Stimulated activated CD8-positive, alpha-beta memory T cell treated with anti-CD3 and anti-CD28 coated beads, Interleukin-7, amount 100 ng/mL, for 4 hours (primary cell): Measurements from ENCODE around the gene UTS2.

Experiments
- DNase-seq, 2 donors: peaks; one replicate each; pipeline ENCODE4 v3.0.0-alpha.2; 2020; ENCODE audit warnings: low read depth in 2 of 2

UTS2 gene

GRCh38 chr1:7863756-7864328, 11.0 kb upstream of the UTS2 start:
- no peak for DNase-seq

- no peak for DNase-seq
Measured at GRCh38 chr1:7862211-7863060, 9.6 kb upstream of the UTS2 start.

- DNase-seq, result no peak
Measured at GRCh38 chr1:7861452-7861851, 8.6 kb upstream of the UTS2 start.

- no peak for DNase-seq
Measured at GRCh38 chr1:7860130-7860529, 7.3 kb upstream of the UTS2 start.

DNA sequence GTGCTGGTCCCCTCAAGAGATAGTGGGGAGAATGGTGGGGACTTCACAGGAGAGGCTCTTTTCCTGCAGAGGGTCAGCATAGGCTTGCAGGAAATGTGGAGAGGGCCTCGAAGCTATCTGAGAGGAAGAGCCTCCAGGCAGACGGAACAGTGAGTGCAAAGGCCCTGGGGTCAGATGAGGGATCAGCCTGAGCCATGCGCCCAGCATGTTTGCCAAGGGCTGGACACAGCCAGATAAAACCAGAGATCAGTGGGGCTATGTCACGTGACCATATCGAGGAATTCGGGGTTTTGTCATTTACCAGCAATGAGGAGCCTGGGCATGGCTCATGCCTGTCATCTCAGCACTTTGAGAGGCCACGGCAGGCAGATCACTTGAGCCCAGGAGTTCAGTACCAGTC, 6.5 kb upstream of the UTS2 start:
- no peak for DNase-seq

GRCh38 chr1:7857985-7858384, 5.1 kb upstream of the UTS2 start:
- no peak for DNase-seq

GRCh38 chr1:7857000-7857399, 4.1 kb upstream of the UTS2 start:
- no peak for DNase-seq

GRCh38 chr1:7856345-7856744, 3.5 kb upstream of the UTS2 start:
- DNase-seq, result no peak

- no peak for DNase-seq
Measured at GRCh38 chr1:7853684-7854026, 790 bp upstream of the UTS2 start.

DNA sequence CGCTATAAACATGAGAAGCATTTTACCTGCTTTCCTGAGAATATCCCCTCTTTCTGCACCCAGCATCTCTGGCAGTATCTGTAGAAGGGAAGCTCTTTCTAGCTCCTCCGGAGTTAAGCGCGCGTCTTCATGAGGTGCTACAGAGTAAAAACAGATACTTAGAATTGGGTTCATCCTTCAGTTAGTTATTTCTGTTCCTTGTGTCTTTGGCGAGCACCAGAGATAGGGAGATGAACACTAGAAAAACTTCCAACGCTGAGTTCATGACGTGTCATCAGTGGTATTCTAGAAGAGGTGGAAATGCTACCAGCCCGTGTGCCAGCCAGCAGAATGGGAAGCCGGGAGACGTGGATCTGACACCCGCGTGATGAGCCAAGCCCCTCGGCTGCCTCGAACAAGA, 2.1 kb downstream of the UTS2 start:
- no peak for DNase-seq

DNA sequence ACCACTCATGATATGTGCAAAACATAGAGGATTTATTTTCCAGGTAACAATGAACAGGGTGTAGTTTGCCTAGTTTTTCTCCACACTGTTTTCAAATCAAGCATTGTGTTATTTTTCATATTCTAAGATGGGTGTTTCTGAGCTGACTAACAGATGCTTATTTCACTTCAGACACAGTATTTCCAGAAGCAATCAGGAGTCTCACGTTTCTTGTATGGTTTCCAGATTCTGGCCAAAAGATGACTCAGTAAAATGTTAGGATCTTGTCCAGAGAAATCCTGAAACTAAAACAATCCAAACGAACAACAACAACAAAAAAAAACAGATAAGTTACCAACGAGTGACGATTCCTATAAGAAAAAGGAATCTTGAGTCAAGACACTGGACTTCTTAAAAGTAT, 5.3 kb downstream of the UTS2 start:
- no peak for DNase-seq

GRCh38 chr1:7846656-7847055, 6.2 kb downstream of the UTS2 start:
- DNase-seq, result no peak

DNA sequence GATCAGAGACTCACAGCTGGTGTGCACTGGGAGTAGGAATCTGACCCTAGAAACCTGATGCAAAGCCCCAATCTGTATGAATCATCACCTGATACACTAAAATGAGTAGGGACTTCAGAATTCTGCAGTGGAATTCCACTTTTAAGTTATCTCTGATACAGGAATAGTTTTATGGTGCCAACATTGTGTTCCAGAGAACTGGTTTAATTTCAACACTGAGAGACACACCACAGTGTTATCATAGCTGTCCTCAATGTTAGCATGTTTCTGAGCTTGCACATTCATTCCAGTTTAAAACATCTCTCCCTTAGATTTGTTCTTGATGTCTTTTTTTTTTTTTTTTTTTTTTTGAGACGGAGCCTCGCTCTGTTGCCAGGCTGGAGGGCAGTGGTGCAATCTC, 7.1 kb downstream of the UTS2 start:
- DNase-seq, result no peak

DNA sequence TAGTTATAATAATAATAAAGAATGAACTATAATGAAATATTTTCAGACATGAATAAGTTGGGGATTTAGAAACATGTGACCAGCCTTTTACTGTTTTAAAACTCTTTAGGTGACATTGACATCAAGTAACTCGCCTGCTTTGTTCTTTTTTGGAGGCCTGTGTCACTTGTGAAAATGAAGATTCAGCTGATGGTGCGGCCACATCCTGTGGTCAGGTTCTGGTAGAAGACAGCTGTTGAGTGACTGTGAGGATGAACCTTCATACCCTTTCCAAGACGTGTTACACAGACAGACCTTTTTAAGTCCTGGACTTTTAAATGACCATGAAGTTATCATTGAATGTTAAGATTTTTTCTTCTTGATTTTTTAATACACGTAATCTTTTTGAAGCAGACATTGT, 10.3 kb downstream of the UTS2 start:
- DNase-seq, result peak in 1 of 2 donors; percentile 8

GRCh38 chr1:7839526-7839925, 13.3 kb downstream of the UTS2 start:
- no peak for DNase-seq

DNA sequence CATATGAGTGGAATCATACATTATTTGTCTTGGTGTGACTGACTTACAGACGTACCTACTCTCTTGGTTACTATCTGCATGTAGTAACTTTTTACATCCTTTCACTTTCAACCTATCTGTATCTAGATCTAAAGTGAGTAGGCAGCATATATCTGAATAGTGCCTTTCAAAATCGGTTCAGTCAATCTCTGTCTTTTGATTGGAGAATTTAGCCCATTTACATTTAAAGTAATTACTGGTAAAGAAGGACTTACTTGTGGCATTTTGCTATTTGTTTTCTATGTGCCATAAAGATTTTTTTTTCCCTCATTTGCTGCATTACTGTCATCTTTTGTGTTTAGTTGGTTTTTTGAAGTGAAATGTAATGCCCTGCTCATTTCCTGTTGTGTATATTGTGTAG, 14.2 kb downstream of the UTS2 start:
- no peak for DNase-seq

DNA sequence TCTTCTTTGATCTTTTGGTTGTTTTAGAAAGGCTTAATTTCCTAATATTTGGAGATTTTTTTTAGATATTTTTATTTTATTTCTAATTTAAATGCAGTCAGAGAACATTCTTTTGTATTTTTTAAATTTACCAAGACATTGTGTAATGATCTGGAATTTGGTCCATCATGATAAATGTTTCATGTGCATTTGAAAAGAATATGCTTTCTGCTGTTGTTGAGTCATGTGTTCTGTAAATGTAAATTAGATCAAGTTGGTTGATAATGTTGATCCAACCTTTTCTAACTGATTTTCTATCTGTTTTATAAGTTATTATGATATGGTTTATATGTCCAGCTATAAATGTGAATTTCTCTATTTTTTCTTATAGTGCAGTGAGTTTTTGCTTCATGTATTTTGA, 19.8 kb downstream of the UTS2 start:
- no peak for DNase-seq

DNA sequence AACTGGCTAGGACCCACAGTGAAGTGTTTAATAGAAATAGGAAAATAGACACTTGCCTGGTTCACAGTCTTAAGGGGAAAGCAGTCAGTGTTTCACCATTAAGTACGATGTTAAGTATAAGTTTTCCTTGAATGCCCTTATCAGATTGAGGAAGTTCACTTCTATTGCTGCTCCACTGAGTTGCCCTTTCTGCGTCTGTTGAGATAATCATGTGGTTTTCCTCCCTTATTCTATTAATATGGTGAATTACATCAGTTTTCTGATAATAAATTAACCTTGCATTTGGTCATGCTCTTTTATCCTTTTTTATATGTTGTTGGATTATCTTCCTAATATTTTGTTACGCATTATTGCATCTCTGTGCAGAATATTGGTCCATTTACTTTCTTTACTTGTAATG, 21.4 kb downstream of the UTS2 start:
- no peak for DNase-seq

DNA sequence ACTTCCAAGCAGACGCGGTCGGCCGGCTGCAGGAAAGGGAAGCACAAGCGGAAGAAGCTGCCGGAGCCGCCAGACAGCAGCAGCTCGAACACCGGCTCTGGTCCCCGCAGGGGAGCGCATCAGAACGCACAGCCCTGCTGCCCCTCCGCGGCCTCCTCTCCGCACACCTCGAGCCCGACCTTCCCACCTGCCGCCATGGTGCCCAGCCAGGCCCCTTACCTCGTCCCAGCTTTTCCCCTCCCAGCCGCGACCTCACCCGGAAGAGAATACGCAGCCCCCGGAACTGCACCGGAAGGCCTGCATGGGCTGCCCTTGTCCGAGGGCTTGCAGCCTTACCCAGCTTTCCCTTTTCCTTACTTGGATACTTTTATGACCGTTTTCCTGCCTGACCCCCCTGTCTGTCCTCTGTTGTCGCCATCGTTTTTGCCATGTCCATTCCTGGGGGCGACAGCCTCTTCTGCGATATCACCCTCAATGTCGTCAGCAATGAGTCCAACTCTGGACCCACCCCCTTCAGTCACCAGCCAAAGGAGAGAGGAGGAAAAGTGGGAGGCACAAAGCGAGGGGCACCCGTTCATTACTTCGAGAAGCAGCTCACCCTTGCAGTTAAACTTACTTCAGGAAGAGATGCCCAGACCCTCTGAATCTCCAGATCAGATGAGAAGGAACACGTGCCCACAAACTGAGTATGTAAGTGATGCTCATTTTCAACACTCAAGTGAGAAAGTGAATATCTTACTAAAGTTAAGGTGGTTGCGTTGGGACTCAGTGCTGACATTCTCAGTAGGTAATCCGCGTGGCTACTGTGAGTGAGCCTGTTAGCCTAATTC, 25.5 kb downstream of the UTS2 start:
- DNase-seq, result peak in 1 of 2 donors; percentile 29

DNA sequence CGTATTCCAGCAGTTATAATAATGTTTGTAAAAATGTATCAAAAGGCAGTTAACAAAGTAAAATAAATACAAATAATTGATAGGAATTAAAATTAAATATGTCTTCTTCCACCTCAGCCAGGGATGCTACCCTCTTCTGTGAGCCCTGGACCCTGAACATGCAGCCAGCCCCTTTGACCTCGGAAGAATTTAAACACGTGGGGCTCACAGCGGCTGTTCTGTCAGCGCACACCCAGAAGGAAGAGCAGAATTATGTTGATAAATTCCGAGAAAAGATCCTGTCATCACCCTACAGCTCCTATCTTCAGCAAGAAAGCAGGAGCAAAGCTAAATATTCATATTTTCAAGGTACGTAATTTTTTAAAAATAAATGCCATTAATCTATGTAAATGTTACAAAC, 26.5 kb downstream of the UTS2 start:
- DNase-seq, result no peak

- DNase-seq, result no peak
Measured at GRCh38 chr1:7824701-7825100, 28.2 kb downstream of the UTS2 start.

- no peak for DNase-seq
Measured at GRCh38 chr1:7821282-7821681, 31.6 kb downstream of the UTS2 start.
